K562 (cell line): Measurements from ENCODE around the gene PPP1R15A. TPM values are rescaled to one million over a fixed set of nuclear protein-coding genes. Genes with fewer than 3 reads are reported as not detected.

ENCODE experiments used
- ARNT ChIP-seq, 2 experiments: fragments of 450-650 bp; IDR thresholded peaks; 2 replicates each; pipeline ENCODE4 v1.6.1; 2016; ENCODE audit warnings: mild to moderate bottlenecking in 1 of 2
- BRF2 ChIP-seq: IDR thresholded peaks from 3 replicates; pipeline ENCODE4 v1.6.1; 2011; ENCODE audit warnings: borderline replicate concordance, mild to moderate bottlenecking; ENCODE audit not compliant: insufficient read length, insufficient read depth
- CBFB ChIP-seq: sonication (generic); formaldehyde crosslinking; IDR thresholded peaks from 2 replicates; pipeline ENCODE4 v1.4.0; 2020; ENCODE audit warnings: mild to moderate bottlenecking, missing genetic modification reagents
- CSDE1 ChIP-seq, 2 experiments: fragments of 450-650 bp; IDR thresholded peaks; 2 replicates each; pipeline ENCODE4 v1.6.1; 2016; ENCODE audit warnings: mild to moderate bottlenecking in 1 of 2
- KAT2B ChIP-seq: IDR thresholded peaks from one replicate; pipeline ENCODE4 v1.6.1; 2012; ENCODE audit warnings: low read depth, mild to moderate bottlenecking, control low read depth, inconsistent platforms, low read length, moderate library complexity
- MAFG ChIP-seq: fragments of 450-650 bp; conservative IDR thresholded peaks from 2 replicates; pipeline ENCODE4 v1.6.1; 2016; ENCODE audit warnings: missing genetic modification characterization, missing compliant biosample characterization
- NR3C1 ChIP-seq: sonication (generic); formaldehyde crosslinking; IDR thresholded peaks from 2 replicates; pipeline ENCODE4 v1.8.1; 2022; ENCODE audit warnings: missing genetic modification reagents
- RFX1 ChIP-seq: fragments of 450-650 bp; IDR thresholded peaks from 2 replicates; pipeline ENCODE4 v1.6.1; 2016; ENCODE audit warnings: mild to moderate bottlenecking, moderate library complexity
- SMC3 ChIP-seq: conservative IDR thresholded peaks from 2 replicates; pipeline ENCODE4 v1.6.1; 2011; ENCODE audit warnings: low read depth, low read length, improper control_type of control experiment; ENCODE audit not compliant: insufficient read depth
- SREBF1 ChIP-seq: fragments of 150-350 bp; IDR thresholded peaks from 2 replicates; pipeline ENCODE4 v1.6.1; 2014; ENCODE audit warnings: antibody characterized with exemption, low read depth, low read length, borderline replicate concordance
- SRSF3 ChIP-seq: fragments of 200-400 bp; formaldehyde crosslinking; IDR thresholded peaks from 2 replicates; pipeline ENCODE4 v1.6.1; 2016; ENCODE audit warnings: mild to moderate bottlenecking, low read length, moderate library complexity; ENCODE audit not compliant: insufficient read depth
- TCF15 ChIP-seq: fragments of 250-450 bp; sonication (Bioruptor Pico); IDR thresholded peaks from 2 replicates; pipeline ENCODE4 v1.8.0; 2022; ENCODE audit warnings: moderate library complexity, mild to moderate bottlenecking, inconsistent platforms
- TSHZ1 ChIP-seq: fragments of 250-450 bp; sonication (Bioruptor Pico); IDR thresholded peaks from 2 replicates; pipeline ENCODE4 v1.4.0; 2020; ENCODE audit warnings: mild to moderate bottlenecking, moderate library complexity
- YBX1 ChIP-seq: fragments of 450-650 bp; IDR thresholded peaks from 2 replicates; pipeline ENCODE4 v1.7.1; 2016; ENCODE audit warnings: mild to moderate bottlenecking
- ZNF277 ChIP-seq: fragments of 250-450 bp; sonication (Bioruptor Pico); IDR thresholded peaks from 2 replicates; pipeline ENCODE4 v1.8.0; 2022; ENCODE audit warnings: inconsistent platforms, mild to moderate bottlenecking, moderate library complexity, borderline replicate concordance
- ZNF395 ChIP-seq: fragments of 200-800 bp; sonication (Bioruptor generic); IDR thresholded peaks from 2 replicates; pipeline ENCODE4 v1.6.1; 2017; ENCODE audit warnings: missing genetic modification characterization, missing compliant biosample characterization
- ZNF507 ChIP-seq: conservative IDR thresholded peaks from 2 replicates; pipeline ENCODE4 v1.6.1; 2017; ENCODE audit warnings: missing genetic modification characterization, missing compliant biosample characterization
- ZNF583 ChIP-seq: fragments of 250-450 bp; sonication (Bioruptor Pico); IDR thresholded peaks from 2 replicates; pipeline ENCODE4 v1.4.0; 2020
- ZNF586 ChIP-seq: fragments of 450-650 bp; formaldehyde crosslinking; conservative IDR thresholded peaks from 2 replicates; pipeline ENCODE4 v1.4.0; 2020; ENCODE audit warnings: mild to moderate bottlenecking, moderate library complexity
- ZNF76 ChIP-seq: fragments of 250-450 bp; sonication (Bioruptor Pico); IDR thresholded peaks from 2 replicates; pipeline ENCODE4 v1.4.0; 2020; ENCODE audit warnings: mild to moderate bottlenecking, moderate library complexity, borderline replicate concordance
- polyA plus RNA-seq, 8 experiments: library from polyadenylated mRNA; depleted of rRNA in 4 of 8; stranded (reverse) in 5 of 8; unstranded in 3 of 8; fragments of >200 nt; fragmentation: Nextera tagmentation in 2 of 8; fragmentation: Illumina TruSeq in 1 of 8; extraction: Ambion mirVana in 2 of 8; extraction: Trizol in 1 of 8; gene quantifications; 2 replicates each; pipeline versions ENCODE4 v1.2.1 to v1.2.3, GENCODE V29; 2011 to 2014; ENCODE audit warnings: inconsistent platforms in 1 of 8, missing spikeins in 1 of 8
- total RNA-seq, 7 experiments: library from RNA; depleted of rRNA in 6 of 7; stranded (reverse); fragments of >200 nt in 6 of 7; fragmentation: Illumina TruSeq in 2 of 7; extraction: Trizol in 2 of 7; gene quantifications; 2 replicates each; pipeline versions ENCODE4 v1.2.1 to v1.2.3, GENCODE V29; 2011 to 2021; ENCODE audit warnings: low replicate concordance in 1 of 7

The PPP1R15A gene
- total and polyA plus RNA-seq, 9 of the 15 experiments (the other 6 are each of a cell fraction or from before 2014, with no cell fraction given), result 0.42 to 73.7 (median 44.0) TPM

GRCh38 chr19:48873476-48874302 is 1.5 kb downstream of the PPP1R15A start (continued):
- TF ChIP-seq CBFB (peak; percentile 52; the same call in 1 of the 2 replicates), TSHZ1 (CRISPR knock-in tag) (no peak), NR3C1 (CRISPR knock-in tag) (no peak), ZNF583 (CRISPR knock-in tag) (peak; percentile 59; the same call in 1 of the 2 replicates), SREBF1 (peak; percentile 17; the same call in 1 of the 2 replicates), MAFG (tag) (no peak), RFX1 (no peak), ARNT (IDR thresholded peaks at IDR 0.05) (peak; percentile 85 to 94), CSDE1 (IDR thresholded peaks at IDR 0.05) (0 out of 4 replicates have a peak, but pooled peaks of 1 of the 2 experiments have one; percentile 3), YBX1 (no peak), BRF2 (no peak), SRSF3 (no peak), ZNF507 (tag) (no peak), TCF15 (CRISPR knock-in tag) (peak; percentile 31; the same call in 1 of the 2 replicates), ZNF395 (peak; percentile 98), ZNF277 (CRISPR knock-in tag) (no peak), ZNF586 (CRISPR knock-in tag) (no peak), ZNF76 (CRISPR knock-in tag) (0 out of 2 replicates have a peak, but pooled peaks have one; percentile 29), SMC3 (no peak), KAT2B (no peak)
